DMS 273 (cell line): ENCODE results near the gene PKNOX2.
"Not testable (repeated sequence)": the region's sequence is repeated elsewhere in the genome, so short reads cannot be mapped to it uniquely, and the experiment has no call there.

Experiments used
- DNase-seq: peaks from one replicate; lab custom pipeline; 2025; ENCODE audit not compliant: unreplicated experiment; lab: John Stamatoyannopoulos, UW

The PKNOX2 gene

GRCh38 chr11:125201525-125202141, 37.1 kb downstream of the PKNOX2 start:
- DNase-seq, result peak; percentile 30

- DNase-seq, result no peak
Observed at GRCh38 chr11:125202362-125202880, 37.9 kb downstream of the PKNOX2 start.

GRCh38 chr11:125202977-125203376, 38.4 kb downstream of the PKNOX2 start:
- DNase-seq, result no peak

- no peak for DNase-seq
Observed at GRCh38 chr11:125207866-125208425, 43.4 kb downstream of the PKNOX2 start.

GRCh38 chr11:125210066-125210465, 45.5 kb downstream of the PKNOX2 start:
- no peak for DNase-seq

- no peak for DNase-seq
Observed at GRCh38 chr11:125211191-125211947, 46.8 kb downstream of the PKNOX2 start.

- no peak for DNase-seq
Observed at GRCh38 chr11:125211948-125212340, 47.4 kb downstream of the PKNOX2 start.

GRCh38 chr11:125214601-125215565, 50.3 kb downstream of the PKNOX2 start:
- no peak for DNase-seq

GRCh38 chr11:125215976-125216375, 51.4 kb downstream of the PKNOX2 start:
- DNase-seq, result no peak

GRCh38 chr11:125218336-125218735, 53.8 kb downstream of the PKNOX2 start:
- DNase-seq, result no peak

- DNase-seq, result no peak
Observed at GRCh38 chr11:125221461-125221860, 56.9 kb downstream of the PKNOX2 start.

GRCh38 chr11:125222494-125222893, 57.9 kb downstream of the PKNOX2 start:
- no peak for DNase-seq

- DNase-seq, result not testable (repeated sequence)
Observed at GRCh38 chr11:125223161-125223560, 58.6 kb downstream of the PKNOX2 start.

GRCh38 chr11:125223901-125224361, 59.4 kb downstream of the PKNOX2 start:
- no peak for DNase-seq

- peak; percentile 71 for DNase-seq
Observed at GRCh38 chr11:125224391-125225021, 60.0 kb downstream of the PKNOX2 start.

- DNase-seq, result no peak
Observed at GRCh38 chr11:125225401-125225800, 60.9 kb downstream of the PKNOX2 start.

GRCh38 chr11:125226031-125226430, 61.5 kb downstream of the PKNOX2 start:
- no peak for DNase-seq

GRCh38 chr11:125226706-125227105, 62.2 kb downstream of the PKNOX2 start:
- DNase-seq, result no peak

- DNase-seq, result no peak
Observed at GRCh38 chr11:125227151-125227550, 62.6 kb downstream of the PKNOX2 start.

GRCh38 chr11:125228445-125228844, 63.9 kb downstream of the PKNOX2 start:
- DNase-seq, result no peak
